Activated CD8-positive, alpha-beta T cell treated with anti-CD3 and anti-CD28 coated beads, Interleukin-2, amount 10 ng/mL, durations not matched to agents 7 days and 5 days (primary cell): ENCODE measurements around the gene TUBGCP5. TPM values are rescaled to one million over a fixed set of nuclear protein-coding genes. Genes with fewer than 3 reads are reported as not detected.
"Not testable (repeated sequence)": the region's sequence is repeated elsewhere in the genome, so short reads cannot be mapped to it uniquely, and the experiment has no call there.

Experiments used
- ATAC-seq: fragments of 150-1000 bp; cut with Tn5 transposase; one replicate; pipeline ENCODE4 v1.10.0; 2021; ENCODE audit warnings: moderate library complexity
- CTCF ChIA-PET: fragments of 350-600 bp; sonication (Branson Sonifier 250); formaldehyde crosslinking; loops from one replicate; lab custom pipeline; 2021; ENCODE audit warnings: antibody characterized with exemption; lab: Charles Lee
- POLR2A ChIA-PET: fragments of 350-600 bp; sonication (Branson Sonifier 250); formaldehyde crosslinking; loops from one replicate; lab custom pipeline; 2021; ENCODE audit warnings: antibody characterized with exemption; lab: Charles Lee
- DNase-seq: peaks from one replicate; pipeline ENCODE4 v3.0.0-alpha.2; 2020
- H3K27ac Mint-ChIP-seq: one replicate; pipeline ENCODE4 v1.8.0; 2021; ENCODE audit warnings: mild to moderate bottlenecking, mixed read lengths
- H3K27me3 Mint-ChIP-seq: one replicate; pipeline ENCODE4 v1.8.0; 2021; ENCODE audit warnings: low read depth, mixed read lengths
- H3K36me3 Mint-ChIP-seq: one replicate; pipeline ENCODE4 v1.8.0; 2021; ENCODE audit warnings: low read depth, mixed read lengths
- H3K4me1 Mint-ChIP-seq: one replicate; pipeline ENCODE4 v1.8.0; 2021; ENCODE audit warnings: low read depth, mixed read lengths
- H3K4me3 Mint-ChIP-seq: one replicate; pipeline ENCODE4 v1.8.0; 2021; ENCODE audit warnings: mild to moderate bottlenecking, mixed read lengths
- H3K9me3 Mint-ChIP-seq: one replicate; pipeline ENCODE4 v1.8.0; 2022; ENCODE audit warnings: mixed read lengths; ENCODE audit not compliant: insufficient read depth
- total RNA-seq, 2 experiments: library from RNA; stranded (reverse); gene quantifications; one replicate each; pipeline ENCODE4 v1.2.3, GENCODE V29; 2021

The TUBGCP5 gene
- total RNA-seq: 10 to 100 TPM; 25.3 to 27.3 TPM

- ChIA-PET CTCF (interaction anchor here (0.7 to 1.4 kb wide), 7 partner anchors 9 to 202 kb away, joined by 3 to 4 read pairs (median 3); no protein-coding TSS in a partner anchor), POLR2A (interaction anchor here (0.6 to 1.7 kb wide), 9 partner anchors 9 to 373 kb away, joined by 3 to 13 read pairs (median 4); partner anchors contain the start of gene NIPA2)
- no peaks in the 10 kb centered on the region for H3K27me3 Mint-ChIP-seq
- peak within 1 kb of the TSS; percentile 88 for H3K4me3 Mint-ChIP-seq
- DNase-seq: peak; percentile 99
- H3K27ac Mint-ChIP-seq: peak within 1 kb of the TSS; percentile 98
- H3K9me3 Mint-ChIP-seq: no peaks in the 10 kb centered on the region
- peaks cover 11% of the 10 kb centered on the region for H3K36me3 Mint-ChIP-seq
- ATAC-seq: peak; percentile 97
- peaks cover 22% of the 10 kb centered on the region for H3K4me1 Mint-ChIP-seq
Measured at GRCh38 chr15:23039143-23039916, at the start of gene TUBGCP5. Gene TUBGCP5, minus strand, starts transcription at chr15:23039569. Its CDS starts 26 bp downstream, at chr15:23039543.

GRCh38 chr15:23083115-23083514 lies 43.7 kb upstream of the TUBGCP5 start:
- CTCF ChIA-PET: no interaction called here
- no peaks in the 10 kb centered on the region for H3K36me3 Mint-ChIP-seq
- POLR2A ChIA-PET: no interaction called here
- peaks cover 8% of the 10 kb centered on the region for H3K27me3 Mint-ChIP-seq
- DNase-seq (no peak), ATAC-seq (no peak)
- no peaks in the 10 kb centered on the region for H3K4me1 Mint-ChIP-seq
- no peaks in the 10 kb centered on the region for H3K9me3 Mint-ChIP-seq
- H3K4me3 Mint-ChIP-seq: no peak overlapping the region
- no peak overlapping the region for H3K27ac Mint-ChIP-seq

DNA sequence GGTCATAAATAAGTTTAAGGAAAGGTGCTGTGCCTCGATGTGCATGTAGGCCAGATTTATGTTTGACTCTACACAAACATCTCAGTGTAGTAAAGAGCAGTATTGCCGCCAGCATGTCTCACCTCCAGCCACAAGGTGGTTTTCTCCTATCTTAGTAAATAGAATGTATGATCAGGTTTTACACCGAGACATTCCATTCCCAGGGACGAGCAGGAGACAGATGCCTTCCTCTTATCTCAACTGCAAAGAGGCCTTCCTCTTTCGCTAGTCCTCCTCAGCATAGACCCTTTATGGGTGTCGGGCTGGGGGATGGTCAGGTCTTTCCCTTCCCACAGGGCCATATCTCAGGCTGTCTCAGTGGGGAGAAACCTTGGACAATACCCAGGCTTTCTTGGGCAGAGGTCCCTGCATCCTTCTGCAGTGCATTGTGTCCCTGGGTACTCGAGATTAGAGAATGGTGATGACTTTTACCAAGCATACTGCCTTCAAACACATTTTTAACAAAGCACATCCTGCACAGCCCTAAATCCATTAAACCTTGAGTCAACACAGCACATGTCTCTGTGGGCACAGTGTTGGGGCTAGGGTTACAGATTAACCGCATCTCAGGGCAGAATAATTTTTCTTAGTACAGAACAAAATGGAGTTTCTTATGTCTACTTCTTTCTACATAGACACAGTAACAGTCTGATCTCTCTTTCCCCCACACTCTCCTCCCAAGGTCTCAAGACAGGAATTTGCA lies 42.8 kb upstream of the TUBGCP5 start:
- H3K27me3 Mint-ChIP-seq, H3K36me3 Mint-ChIP-seq, ATAC-seq, H3K9me3 Mint-ChIP-seq, H3K4me3 Mint-ChIP-seq, H3K4me1 Mint-ChIP-seq, H3K27ac Mint-ChIP-seq, POLR2A ChIA-PET, DNase-seq, CTCF ChIA-PET: not testable (repeated sequence)

DNA sequence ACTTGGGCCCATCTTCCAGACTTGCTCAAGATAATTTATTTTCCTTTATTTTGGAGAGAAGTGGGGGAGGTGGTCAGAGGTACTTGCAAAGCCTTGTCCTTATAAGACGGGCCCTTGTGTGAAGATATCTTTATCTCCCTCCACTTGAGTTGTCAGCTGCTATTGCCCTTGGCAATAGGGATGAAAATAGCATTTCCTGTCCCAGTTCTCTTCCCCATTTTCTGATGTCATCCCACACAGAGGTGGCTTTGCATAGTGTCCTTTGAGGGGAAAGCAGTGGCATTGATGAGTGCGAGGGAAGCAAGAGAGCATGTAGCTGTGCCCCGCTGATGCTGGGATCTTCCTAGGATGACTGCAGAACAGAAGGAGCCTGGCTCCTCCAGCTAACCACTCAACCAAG lies 41.9 kb upstream of the TUBGCP5 start:
- no peak for DNase-seq
- Mint-ChIP-seq H3K27me3 (peaks cover 6% of the 10 kb centered on the region), H3K4me3 (no peak overlapping the region), H3K4me1 (no peaks in the 10 kb centered on the region), H3K27ac (no peak overlapping the region), H3K9me3 (no peaks in the 10 kb centered on the region), H3K36me3 (no peaks in the 10 kb centered on the region)
- ChIA-PET CTCF (interaction anchor here (1.3 kb wide), 1 partner anchor 45 kb away, joined by 4 read pairs; no protein-coding TSS in a partner anchor), POLR2A (no interaction called here)
- ATAC-seq: no peak

GRCh38 chr15:23079766-23080165 lies 40.4 kb upstream of the TUBGCP5 start:
- H3K27me3 Mint-ChIP-seq: no peaks in the 10 kb centered on the region

DNA sequence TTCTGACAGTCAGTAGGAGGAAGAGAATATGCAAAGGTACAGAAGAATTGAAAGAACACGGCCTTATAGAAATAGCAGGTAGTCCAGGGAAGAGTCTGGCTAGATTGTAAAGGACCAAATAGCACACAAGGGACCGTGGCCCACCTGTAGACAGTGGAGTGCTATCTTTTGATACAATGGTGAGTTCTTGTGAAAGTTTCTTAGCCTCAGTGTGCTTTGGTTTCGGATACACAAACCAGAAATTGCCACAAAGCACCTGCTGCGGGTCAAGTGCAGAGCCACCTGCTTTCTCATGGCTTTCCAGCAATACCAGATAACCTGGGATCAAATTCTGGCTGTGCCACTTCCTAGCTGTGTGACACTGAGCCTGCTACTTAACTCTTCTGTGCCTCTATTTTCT lies 36.6 kb upstream of the TUBGCP5 start:
- Mint-ChIP-seq H3K27me3 (no peaks in the 10 kb centered on the region), H3K27ac (no peak overlapping the region), H3K36me3 (no peaks in the 10 kb centered on the region), H3K4me3 (no peak overlapping the region), H3K9me3 (no peaks in the 10 kb centered on the region), H3K4me1 (no peaks in the 10 kb centered on the region)
- ATAC-seq (no peak), DNase-seq (no peak)
- POLR2A ChIA-PET: no interaction called here
- CTCF ChIA-PET: no interaction called here

More at GRCh38 chr15:23079766-23080165, 40.4 kb upstream of the TUBGCP5 start:
- Mint-ChIP-seq H3K4me1 (no peaks in the 10 kb centered on the region), H3K36me3 (no peaks in the 10 kb centered on the region), H3K9me3 (no peaks in the 10 kb centered on the region), H3K27ac (no peak overlapping the region), H3K4me3 (no peak overlapping the region)
- DNase-seq: no peak
- ATAC-seq: no peak
- ChIA-PET CTCF (no interaction called here), POLR2A (no interaction called here)

GRCh38 chr15:23074684-23075083 lies 35.3 kb upstream of the TUBGCP5 start:
- H3K9me3 Mint-ChIP-seq: no peaks in the 10 kb centered on the region
- H3K27ac Mint-ChIP-seq: no peak overlapping the region
- no peaks in the 10 kb centered on the region for H3K36me3 Mint-ChIP-seq
- DNase-seq: no peak
- ChIA-PET CTCF (no interaction called here), POLR2A (no interaction called here)
- H3K4me3 Mint-ChIP-seq: no peak overlapping the region
- no peaks in the 10 kb centered on the region for H3K4me1 Mint-ChIP-seq
- no peaks in the 10 kb centered on the region for H3K27me3 Mint-ChIP-seq
- ATAC-seq: no peak

DNA sequence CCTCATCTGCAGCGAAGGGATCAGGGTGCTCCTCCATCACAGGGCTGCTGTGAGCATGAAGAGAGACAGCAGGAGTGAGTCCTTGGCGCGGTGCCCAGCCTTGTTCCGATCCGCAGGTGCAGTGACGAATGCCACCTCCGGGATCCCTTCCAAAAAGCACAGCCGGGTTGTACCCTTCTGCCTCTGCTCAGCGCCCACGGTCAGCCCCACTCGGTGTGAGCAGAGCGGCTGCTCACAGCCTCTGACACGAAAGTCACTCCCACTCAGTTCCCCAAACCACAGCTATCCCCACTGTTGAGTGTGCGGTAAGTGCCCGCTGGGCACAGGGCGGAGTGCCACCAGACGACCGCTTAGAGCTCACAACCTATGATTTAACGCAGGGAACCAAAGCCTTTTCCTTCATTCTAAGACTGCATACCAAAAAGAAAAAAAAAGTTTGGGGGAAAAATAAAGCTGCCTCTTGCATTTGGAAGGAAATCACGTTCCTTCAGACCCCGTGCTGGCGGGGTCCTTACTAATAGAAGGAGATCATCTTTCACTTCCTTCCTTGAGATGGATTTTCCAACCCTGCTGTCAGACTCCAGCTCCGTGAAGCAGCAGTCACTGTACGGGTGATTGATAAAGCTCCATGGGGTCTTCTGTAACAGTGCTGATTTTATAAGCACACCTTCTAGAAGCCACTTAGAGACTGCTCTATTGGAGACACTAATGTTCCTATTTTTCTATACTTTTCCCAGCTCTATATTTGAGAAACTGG lies 34.7 kb upstream of the TUBGCP5 start:
- Mint-ChIP-seq H3K36me3 (no peaks in the 10 kb centered on the region), H3K27ac (no peak overlapping the region), H3K27me3 (no peaks in the 10 kb centered on the region), H3K4me1 (no peaks in the 10 kb centered on the region), H3K4me3 (no peak overlapping the region), H3K9me3 (no peaks in the 10 kb centered on the region)
- DNase-seq (no peak), ATAC-seq (no peak)
- POLR2A ChIA-PET: no interaction called here
- CTCF ChIA-PET: no interaction called here

GRCh38 chr15:23072633-23073032 lies 33.3 kb upstream of the TUBGCP5 start:
- Mint-ChIP-seq H3K4me1 (no peaks in the 10 kb centered on the region), H3K36me3 (no peaks in the 10 kb centered on the region), H3K27ac (no peak overlapping the region), H3K9me3 (no peaks in the 10 kb centered on the region), H3K27me3 (no peaks in the 10 kb centered on the region), H3K4me3 (no peak overlapping the region)
- ChIA-PET CTCF (no interaction called here), POLR2A (no interaction called here)
- DNase-seq: no peak
- ATAC-seq: no peak

DNA sequence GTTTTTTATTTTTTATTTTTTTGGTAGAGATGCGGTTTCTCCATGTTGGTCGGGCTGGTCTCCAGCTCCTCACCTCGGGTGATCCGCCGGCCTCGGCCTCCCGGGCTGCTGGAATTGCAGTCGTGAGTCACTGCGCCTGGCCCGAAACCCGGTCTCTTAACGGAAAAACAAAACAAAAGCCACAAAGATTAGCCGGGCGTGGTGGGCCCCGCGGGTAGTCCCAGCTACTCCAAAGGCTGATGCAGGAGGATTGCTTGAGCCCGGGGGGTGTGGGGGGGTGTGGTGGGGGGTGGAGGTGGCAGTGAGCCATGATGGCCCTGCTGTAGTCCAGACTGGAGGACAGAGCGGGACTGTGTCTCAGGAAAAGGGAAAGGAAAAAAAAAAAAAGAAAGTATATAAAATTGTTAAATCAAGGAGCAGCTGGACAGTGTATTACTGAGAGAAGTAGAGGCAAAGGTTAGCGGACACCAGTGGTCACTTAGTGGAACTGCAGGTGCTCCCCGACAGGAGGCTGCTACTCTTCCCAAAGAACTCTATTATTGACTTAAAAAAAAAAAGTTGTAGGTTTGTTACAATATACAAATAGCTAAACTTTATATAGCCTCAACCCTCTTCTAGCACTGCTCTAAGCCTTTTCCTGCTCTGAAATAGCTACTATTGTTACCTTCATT lies 30.3 kb upstream of the TUBGCP5 start:
- Mint-ChIP-seq H3K9me3 (no peaks in the 10 kb centered on the region), H3K4me1 (no peaks in the 10 kb centered on the region), H3K27me3 (no peaks in the 10 kb centered on the region), H3K36me3 (no peaks in the 10 kb centered on the region), H3K4me3 (no peak overlapping the region), H3K27ac (no peak overlapping the region)
- ChIA-PET POLR2A (no interaction called here), CTCF (no interaction called here)
- DNase-seq (no peak), ATAC-seq (no peak)

DNA sequence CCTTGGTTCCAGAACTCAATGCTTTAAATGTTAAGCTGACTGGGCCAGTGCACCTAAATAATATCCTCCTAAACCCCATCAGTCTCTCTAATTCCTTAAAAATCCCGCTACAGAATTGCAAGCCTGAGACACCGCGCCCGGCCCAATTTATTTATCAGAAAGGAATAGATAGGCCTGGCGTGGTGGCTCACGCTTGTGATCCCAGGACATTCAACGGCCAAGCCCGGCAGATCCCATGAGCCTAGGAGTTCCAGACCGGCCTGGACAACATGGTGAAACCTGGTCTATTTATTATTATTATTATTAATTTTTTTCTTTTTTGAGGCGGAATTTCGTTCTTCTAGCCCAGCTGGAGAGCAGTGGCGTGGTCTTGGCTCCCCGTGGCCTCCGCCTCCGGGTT lies 28.0 kb upstream of the TUBGCP5 start:
- no peaks in the 10 kb centered on the region for H3K36me3 Mint-ChIP-seq
- H3K27me3 Mint-ChIP-seq: no peaks in the 10 kb centered on the region
- DNase-seq (no peak), ATAC-seq (no peak)
- H3K9me3 Mint-ChIP-seq: no peaks in the 10 kb centered on the region
- H3K27ac Mint-ChIP-seq: no peak overlapping the region
- ChIA-PET POLR2A (no interaction called here), CTCF (no interaction called here)
- H3K4me1 Mint-ChIP-seq: no peaks in the 10 kb centered on the region
- H3K4me3 Mint-ChIP-seq: no peak overlapping the region
